Measurements from ENCODE around the gene RASGRP4. TPM values are rescaled to one million over a fixed set of nuclear protein-coding genes. Genes with fewer than 3 reads are reported as not detected.
A peak's percentile ranks its signal among the peaks of the same experiment; 100 is the strongest.

Gene RASGRP4
- total RNA-seq, 1 donor from 2014 or later, result 3.2 TPM

GRCh38 chr19:38386971-38387549 is 39.0 kb downstream of the RASGRP4 start:
- Mint-ChIP-seq H3K4me1 (peaks cover 25% of the 10 kb centered on the region), H3K27ac (peak overlapping the region; percentile 42), H3K4me3 (peak overlapping the region; percentile 87), H3K36me3 (ENCODE audit: low read depth) (peaks cover 25% of the 10 kb centered on the region), H3K9me3 (no peaks in the 10 kb centered on the region), H3K27me3 (peaks cover 25% of the 10 kb centered on the region)
- intact Hi-C loops (cut with micrococcal nuclease), result no loop called here
- peak; percentile 28 for DNase-seq
- ChIA-PET CTCF (interaction anchor here (0.6 to 2.8 kb wide), 6 partner anchors 9 to 230 kb away, joined by 3 to 25 read pairs (median 5); partner anchors contain the start of genes CATSPERG, FAM98C, MAP4K1 and PSMD8), POLR2A (interaction anchor here (0.9 to 3.4 kb wide), 5 partner anchors 11 to 231 kb away, joined by 3 to 78 read pairs (median 5); partner anchors contain the start of genes FAM98C, MAP4K1 and PSMD8)
- no peak for TF ChIP-seq CTCF (IDR thresholded peaks at IDR 0.05)
- ATAC-seq (ENCODE audit: low read depth), result peak; percentile 28

GRCh38 chr19:38386300-38386970 is 39.6 kb downstream of the RASGRP4 start:
- Mint-ChIP-seq H3K27me3 (peaks cover 24% of the 10 kb centered on the region), H3K36me3 (ENCODE audit: low read depth) (peaks cover 31% of the 10 kb centered on the region), H3K4me1 (peaks cover 25% of the 10 kb centered on the region), H3K9me3 (no peaks in the 10 kb centered on the region), H3K4me3 (no peak overlapping the region), H3K27ac (no peak overlapping the region)
- no peak for DNase-seq
- ChIA-PET POLR2A (interaction anchor here (2.7 to 3.4 kb wide), 2 partner anchors 10 to 17 kb away, joined by 17 to 78 read pairs; partner anchors contain the start of genes FAM98C and PSMD8), CTCF (interaction anchor here (1.9 to 2.8 kb wide), 2 partner anchors 16 kb away, joined by 5 to 25 read pairs; partner anchors contain the start of gene FAM98C)
- no peak for TF ChIP-seq CTCF (IDR thresholded peaks at IDR 0.05)
- intact Hi-C loops (cut with micrococcal nuclease), result no loop called here
- ATAC-seq (ENCODE audit: low read depth), result no peak

GRCh38 chr19:38385804-38386257 is 40.2 kb downstream of the RASGRP4 start:
- ChIA-PET CTCF (interaction anchor here (1.9 kb wide), 1 partner anchor 17 kb away, joined by 5 read pairs; the partner anchor contains the start of gene FAM98C), POLR2A (interaction anchor here (0.5 to 2.3 kb wide), 3 partner anchors 9 to 519 kb away, joined by 5 to 8 read pairs (median 6); partner anchors contain the start of gene PSMD8)
- Mint-ChIP-seq H3K27me3 (peaks cover 18% of the 10 kb centered on the region), H3K4me1 (peaks cover 25% of the 10 kb centered on the region), H3K9me3 (no peaks in the 10 kb centered on the region), H3K4me3 (peak overlapping the region; percentile 28), H3K27ac (no peak overlapping the region), H3K36me3 (ENCODE audit: low read depth) (peaks cover 37% of the 10 kb centered on the region)
- ATAC-seq (ENCODE audit: low read depth) (no peak), DNase-seq (peak; percentile 24)
- intact Hi-C loops (cut with micrococcal nuclease), result no loop called here
- no peak for TF ChIP-seq CTCF (IDR thresholded peaks at IDR 0.05)

- POLR2A ChIA-PET, result interaction anchor here (0.5 to 2.3 kb wide), 4 partner anchors 9 to 518 kb away, joined by 3 to 8 read pairs (median 6); partner anchors contain the start of genes PSMD8 and RASGRP4
- H3K27ac Mint-ChIP-seq, result no peak overlapping the region
Observed at GRCh38 chr19:38385057-38385803, 40.8 kb downstream of the RASGRP4 start.

More at GRCh38 chr19:38385057-38385803, 40.8 kb downstream of the RASGRP4 start:
- no peak for DNase-seq
- CTCF ChIA-PET, result interaction anchor here (1.9 kb wide), 1 partner anchor 17 kb away, joined by 5 read pairs; the partner anchor contains the start of gene FAM98C
- H3K27me3 Mint-ChIP-seq, result peaks cover 16% of the 10 kb centered on the region
- H3K4me3 Mint-ChIP-seq, result no peak overlapping the region
- intact Hi-C loops (cut with micrococcal nuclease), result no loop called here
- no peak for ATAC-seq (ENCODE audit: low read depth)
- H3K4me1 Mint-ChIP-seq, result peaks cover 25% of the 10 kb centered on the region
- peaks cover 43% of the 10 kb centered on the region for H3K36me3 Mint-ChIP-seq (ENCODE audit: low read depth)
- no peaks in the 10 kb centered on the region for H3K9me3 Mint-ChIP-seq
- TF ChIP-seq CTCF (IDR thresholded peaks at IDR 0.05), result no peak
